ENCODE results near the gene NDUFS3.

Gene NDUFS3

DNA sequence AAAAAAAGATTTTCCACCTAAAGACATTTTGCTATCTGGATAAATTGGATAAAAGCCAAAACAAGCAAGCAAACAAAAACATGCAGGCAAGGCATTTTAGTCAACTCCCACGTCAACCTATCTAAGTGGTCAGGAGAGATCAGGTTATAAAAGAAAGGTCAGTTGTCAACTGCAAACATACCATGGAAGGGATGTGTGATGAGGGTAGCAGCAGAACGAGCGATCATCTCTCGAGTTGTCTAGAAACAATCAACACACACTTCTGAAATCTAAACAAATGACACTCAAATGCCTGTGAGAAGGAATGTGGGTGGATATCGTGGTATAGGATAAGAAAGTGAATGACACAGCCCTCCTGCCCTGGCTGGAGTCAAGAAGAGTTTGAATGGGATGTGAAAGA is 52.6 kb downstream of the NDUFS3 start:
- no peak for TF ChIP-seq ZNF707 (tag by site-specific recombination; IDR thresholded peaks at IDR 0.05)
- no peak for TF ChIP-seq ZEB2 (tag by site-specific recombination; IDR thresholded peaks at IDR 0.05)
- no peak for TF ChIP-seq KLF8 (tag by site-specific recombination; IDR thresholded peaks at IDR 0.05)
- TF ChIP-seq ZNF654 (tag by site-specific recombination; IDR thresholded peaks at IDR 0.05; ENCODE audit: low read depth): no peak
- TF ChIP-seq, protein P1, sequence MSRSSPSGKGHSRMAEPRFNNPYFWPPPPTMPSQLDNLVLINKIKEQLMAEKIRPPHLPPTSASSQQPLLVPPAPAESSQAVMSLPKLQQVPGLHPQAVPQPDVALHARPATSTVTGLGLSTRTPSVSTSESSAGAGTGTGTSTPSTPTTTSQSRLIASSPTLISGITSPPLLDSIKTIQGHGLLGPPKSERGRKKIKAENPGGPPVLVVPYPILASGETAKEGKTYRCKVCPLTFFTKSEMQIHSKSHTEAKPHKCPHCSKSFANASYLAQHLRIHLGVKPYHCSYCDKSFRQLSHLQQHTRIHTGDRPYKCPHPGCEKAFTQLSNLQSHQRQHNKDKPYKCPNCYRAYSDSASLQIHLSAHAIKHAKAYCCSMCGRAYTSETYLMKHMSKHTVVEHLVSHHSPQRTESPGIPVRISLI (tag by site-specific recombination; IDR thresholded peaks at IDR 0.05): no peak
- TF ChIP-seq, protein P2, sequence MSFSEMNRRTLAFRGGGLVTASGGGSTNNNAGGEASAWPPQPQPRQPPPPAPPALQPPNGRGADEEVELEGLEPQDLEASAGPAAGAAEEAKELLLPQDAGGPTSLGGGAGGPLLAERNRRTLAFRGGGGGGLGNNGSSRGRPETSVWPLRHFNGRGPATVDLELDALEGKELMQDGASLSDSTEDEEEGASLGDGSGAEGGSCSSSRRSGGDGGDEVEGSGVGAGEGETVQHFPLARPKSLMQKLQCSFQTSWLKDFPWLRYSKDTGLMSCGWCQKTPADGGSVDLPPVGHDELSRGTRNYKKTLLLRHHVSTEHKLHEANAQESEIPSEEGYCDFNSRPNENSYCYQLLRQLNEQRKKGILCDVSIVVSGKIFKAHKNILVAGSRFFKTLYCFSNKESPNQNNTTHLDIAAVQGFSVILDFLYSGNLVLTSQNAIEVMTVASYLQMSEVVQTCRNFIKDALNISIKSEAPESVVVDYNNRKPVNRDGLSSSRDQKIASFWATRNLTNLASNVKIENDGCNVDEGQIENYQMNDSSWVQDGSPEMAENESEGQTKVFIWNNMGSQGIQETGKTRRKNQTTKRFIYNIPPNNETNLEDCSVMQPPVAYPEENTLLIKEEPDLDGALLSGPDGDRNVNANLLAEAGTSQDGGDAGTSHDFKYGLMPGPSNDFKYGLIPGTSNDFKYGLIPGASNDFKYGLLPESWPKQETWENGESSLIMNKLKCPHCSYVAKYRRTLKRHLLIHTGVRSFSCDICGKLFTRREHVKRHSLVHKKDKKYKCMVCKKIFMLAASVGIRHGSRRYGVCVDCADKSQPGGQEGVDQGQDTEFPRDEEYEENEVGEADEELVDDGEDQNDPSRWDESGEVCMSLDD (tag by site-specific recombination; IDR thresholded peaks at IDR 0.05): no peak
- TF ChIP-seq ZNF610 (tag by site-specific recombination; IDR thresholded peaks at IDR 0.05; ENCODE audit: borderline replicate concordance): no peak
- peak; percentile 72 for TF ChIP-seq ZBTB17 (tag by site-specific recombination; IDR thresholded peaks at IDR 0.05)
- no peak for TF ChIP-seq ZNF169 (tag by site-specific recombination; IDR thresholded peaks at IDR 0.05)
- TF ChIP-seq OVOL3 (tag by site-specific recombination; IDR thresholded peaks at IDR 0.05): no peak
- 0 out of 2 replicates have a peak, but pooled peaks have one; percentile 12 for TF ChIP-seq ZNF366 (tag by site-specific recombination; conservative IDR thresholded peaks at IDR 0.05)
- TF ChIP-seq ZNF549 (tag by site-specific recombination; IDR thresholded peaks at IDR 0.05): no peak
- no peak for TF ChIP-seq ZFP3 (tag by site-specific recombination; IDR thresholded peaks at IDR 0.05; ENCODE audit: low read depth)
- TF ChIP-seq, protein P3, sequence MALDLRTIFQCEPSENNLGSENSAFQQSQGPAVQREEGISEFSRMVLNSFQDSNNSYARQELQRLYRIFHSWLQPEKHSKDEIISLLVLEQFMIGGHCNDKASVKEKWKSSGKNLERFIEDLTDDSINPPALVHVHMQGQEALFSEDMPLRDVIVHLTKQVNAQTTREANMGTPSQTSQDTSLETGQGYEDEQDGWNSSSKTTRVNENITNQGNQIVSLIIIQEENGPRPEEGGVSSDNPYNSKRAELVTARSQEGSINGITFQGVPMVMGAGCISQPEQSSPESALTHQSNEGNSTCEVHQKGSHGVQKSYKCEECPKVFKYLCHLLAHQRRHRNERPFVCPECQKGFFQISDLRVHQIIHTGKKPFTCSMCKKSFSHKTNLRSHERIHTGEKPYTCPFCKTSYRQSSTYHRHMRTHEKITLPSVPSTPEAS (tag by site-specific recombination; IDR thresholded peaks at IDR 0.05): no peak
- no peak for TF ChIP-seq ZBTB48 (tag by site-specific recombination; IDR thresholded peaks at IDR 0.05)
- 0 out of 2 replicates have a peak, but pooled peaks have one; percentile 10 for TF ChIP-seq PRDM1 (tag by site-specific recombination; IDR thresholded peaks at IDR 0.05)
- no peak for TF ChIP-seq ZNF221 (tag by site-specific recombination; IDR thresholded peaks at IDR 0.05; ENCODE audit: borderline replicate concordance)
- peak; percentile 80 for TF ChIP-seq ZNF350 (tag by site-specific recombination; IDR thresholded peaks at IDR 0.05)
- no peak for TF ChIP-seq BCL11B (tag by site-specific recombination; IDR thresholded peaks at IDR 0.05; ENCODE audit: low read depth)
- TF ChIP-seq ZNF311 (tag by site-specific recombination; IDR thresholded peaks at IDR 0.05; ENCODE audit: borderline replicate concordance): no peak
- TF ChIP-seq ZSCAN16 (tag by site-specific recombination; IDR thresholded peaks at IDR 0.05): no peak
- peak; percentile 47 for TF ChIP-seq ZFHX2 (tag by site-specific recombination; conservative IDR thresholded peaks at IDR 0.05)
- no peak for TF ChIP-seq ZNF214 (tag by site-specific recombination; IDR thresholded peaks at IDR 0.05; ENCODE audit: borderline replicate concordance)
- TF ChIP-seq ZNF19 (tag by site-specific recombination; IDR thresholded peaks at IDR 0.05; ENCODE audit: low read depth): no peak
- TF ChIP-seq GLI2 (tag by site-specific recombination; IDR thresholded peaks at IDR 0.05; ENCODE audit: borderline replicate concordance, low read depth): no peak
- TF ChIP-seq ZNF239 (tag by site-specific recombination; IDR thresholded peaks at IDR 0.05): no peak
- no peak for TF ChIP-seq ZNF121 (tag by site-specific recombination; IDR thresholded peaks at IDR 0.05)
- TF ChIP-seq FEZF1 (tag by site-specific recombination; IDR thresholded peaks at IDR 0.05): peak; percentile 44
- no peak for TF ChIP-seq ZNF626 (tag by site-specific recombination; IDR thresholded peaks at IDR 0.05)
- no peak for TF ChIP-seq ZNF544 (tag by site-specific recombination; IDR thresholded peaks at IDR 0.05)
- TF ChIP-seq, protein P4, sequence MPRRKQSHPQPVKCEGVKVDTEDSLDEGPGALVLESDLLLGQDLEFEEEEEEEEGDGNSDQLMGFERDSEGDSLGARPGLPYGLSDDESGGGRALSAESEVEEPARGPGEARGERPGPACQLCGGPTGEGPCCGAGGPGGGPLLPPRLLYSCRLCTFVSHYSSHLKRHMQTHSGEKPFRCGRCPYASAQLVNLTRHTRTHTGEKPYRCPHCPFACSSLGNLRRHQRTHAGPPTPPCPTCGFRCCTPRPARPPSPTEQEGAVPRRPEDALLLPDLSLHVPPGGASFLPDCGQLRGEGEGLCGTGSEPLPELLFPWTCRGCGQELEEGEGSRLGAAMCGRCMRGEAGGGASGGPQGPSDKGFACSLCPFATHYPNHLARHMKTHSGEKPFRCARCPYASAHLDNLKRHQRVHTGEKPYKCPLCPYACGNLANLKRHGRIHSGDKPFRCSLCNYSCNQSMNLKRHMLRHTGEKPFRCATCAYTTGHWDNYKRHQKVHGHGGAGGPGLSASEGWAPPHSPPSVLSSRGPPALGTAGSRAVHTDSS (tag by site-specific recombination; IDR thresholded peaks at IDR 0.05): no peak
- no peak for TF ChIP-seq ZIC2 (tag by site-specific recombination; IDR thresholded peaks at IDR 0.05)
- TF ChIP-seq, protein P5, sequence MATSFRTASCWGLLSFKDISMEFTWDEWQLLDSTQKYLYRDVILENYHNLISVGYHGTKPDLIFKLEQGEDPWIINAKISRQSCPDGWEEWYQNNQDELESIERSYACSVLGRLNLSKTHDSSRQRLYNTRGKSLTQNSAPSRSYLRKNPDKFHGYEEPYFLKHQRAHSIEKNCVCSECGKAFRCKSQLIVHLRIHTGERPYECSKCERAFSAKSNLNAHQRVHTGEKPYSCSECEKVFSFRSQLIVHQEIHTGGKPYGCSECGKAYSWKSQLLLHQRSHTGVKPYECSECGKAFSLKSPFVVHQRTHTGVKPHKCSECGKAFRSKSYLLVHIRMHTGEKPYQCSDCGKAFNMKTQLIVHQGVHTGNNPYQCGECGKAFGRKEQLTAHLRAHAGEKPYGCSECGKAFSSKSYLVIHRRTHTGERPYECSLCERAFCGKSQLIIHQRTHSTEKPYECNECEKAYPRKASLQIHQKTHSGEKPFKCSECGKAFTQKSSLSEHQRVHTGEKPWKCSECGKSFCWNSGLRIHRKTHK (tag by site-specific recombination; IDR thresholded peaks at IDR 0.05): no peak
- Histone ChIP-seq H3K27ac (ENCODE audit: extremely low read depth, low read depth, low read length) (no peak overlapping the region), H3K4me1 (ENCODE audit: control insufficient read depth, insufficient read depth, low read length) (no peaks in the 10 kb centered on the region), H3K36me3 (ENCODE audit: control insufficient read depth in 2 of 2, insufficient read depth in 1 of 2, low read length in 2 of 2) (peaks cover 26 to 84% of the 10 kb centered on the region in 2 experiments; a peak in 2 of 3 replicates), H3K9me3 (ENCODE audit: control insufficient read depth, insufficient read depth, low read depth, low read length) (no peaks in the 10 kb centered on the region), H3K4me3 (ENCODE audit: low read depth, low read length) (no peak overlapping the region)
- POLR2A ChIA-PET: no interaction called here
- CTCF ChIA-PET: interaction anchor here (0.6 kb wide), 2 partner anchors 90 to 277 kb away, joined by 3 read pairs; no protein-coding TSS in a partner anchor

Data from HEK293 (cell line).